Measurements from ENCODE around the gene TMC5. TPM values are rescaled to one million over a fixed set of nuclear protein-coding genes. Genes with fewer than 3 reads are reported as not detected.

Gene TMC5
- total and polyA plus RNA-seq, 2 experiments from 2014 or later, result 2.3 to 4.8 TPM

- no peak overlapping the region for H3K4me3 ChIP-seq
- Mint-ChIP-seq H3K27me3 (ENCODE audit: insufficient read depth, low read depth, poor library complexity) (peaks cover 2% of the 10 kb centered on the region), H3K9me3 (no peaks in the 10 kb centered on the region), H3K36me3 (ENCODE audit: low read depth) (no peaks in the 10 kb centered on the region), H3K4me3 (no peak overlapping the region), H3K4me1 (no peaks in the 10 kb centered on the region; the same call in 2 of the 3 replicates), H3K27ac (no peak overlapping the region)
- H3K4me1 ChIP-seq (ENCODE audit: insufficient read depth), result 0 out of 2 replicates have a peak, but pooled peaks cover 4% of the 10 kb centered on the region
- H4K20me1 ChIP-seq (replicated peaks; ENCODE audit: insufficient read depth), result no peaks in the 10 kb centered on the region
- no peaks in the 10 kb centered on the region for H3K79me2 ChIP-seq (replicated peaks; ENCODE audit: insufficient read depth)
- DNase-seq (ENCODE audit: low spot score), result no peak
- no peak for TF ChIP-seq EZH2phosphoT487 (IDR thresholded peaks at IDR 0.05; ENCODE audit: unreplicated experiment)
- no peak for TF ChIP-seq ZNF462 (CRISPR knock-in tag; IDR thresholded peaks at IDR 0.05)
- TF ChIP-seq POLR2AphosphoS5 (IDR thresholded peaks at IDR 0.05; ENCODE audit: low read depth), result no peak
- no peak for TF ChIP-seq ETS1 (IDR thresholded peaks at IDR 0.05)
- no peak for TF ChIP-seq EZH2 (IDR thresholded peaks at IDR 0.05; ENCODE audit: low read depth, unreplicated experiment)
- H3K36me3 ChIP-seq (ENCODE audit: insufficient read depth), result no peaks in the 10 kb centered on the region
- H3F3A ChIP-seq (replicated peaks; ENCODE audit: low read depth), result no peaks in the 10 kb centered on the region
- H3K27ac ChIP-seq (ENCODE audit: low read depth), result no peak overlapping the region
- no peak overlapping the region for H2AFZ ChIP-seq
- ATAC-seq, result no peak
- H3K27me3 ChIP-seq (ENCODE audit: insufficient read depth), result no peaks in the 10 kb centered on the region
- H3K4me2 ChIP-seq, result no peak overlapping the region
- 0 out of 2 replicates have a peak, but pooled peaks cover 5% of the 10 kb centered on the region for H3K9me2 ChIP-seq (ENCODE audit: insufficient read depth)
Observed at GRCh38 chr16:19478505-19478904, 60.8 kb downstream of the TMC5 start.
